Kidney epithelial cell (primary cell): ENCODE results near the gene SLC25A1. TPM values are rescaled to one million over a fixed set of nuclear protein-coding genes. Genes with fewer than 3 reads are reported as not detected.

Source experiments
- DNase-seq: peaks from one replicate; pipeline ENCODE4 v3.0.0-alpha.2; 2010; ENCODE audit warnings: low read depth
- H3K27me3 ChIP-seq: 2 replicates; pipeline ENCODE4 v1.6.0; 2011; ENCODE audit warnings: low read length; ENCODE audit not compliant: control insufficient read depth, insufficient read depth
- H3K36me3 ChIP-seq: 2 replicates; pipeline ENCODE4 v1.5.1; 2011; ENCODE audit warnings: low read length; ENCODE audit not compliant: control insufficient read depth, insufficient read depth
- H3K4me3 ChIP-seq: 2 replicates; pipeline ENCODE4 v1.5.1; 2011; ENCODE audit warnings: low read depth, mild to moderate bottlenecking, control low read depth, low read length
- CTCF ChIP-seq: IDR thresholded peaks from 2 replicates; pipeline ENCODE4 v1.5.1; 2011; ENCODE audit warnings: mild to moderate bottlenecking, moderate library complexity, low read length, control low read depth, inconsistent platforms; ENCODE audit not compliant: insufficient read depth, poor library complexity, severe bottlenecking
- total RNA-seq: library from RNA; depleted of rRNA; stranded (reverse); fragments of >200 nt; gene quantifications from 2 replicates; pipeline ENCODE4 v1.2.3, GENCODE V29; 2015

Gene SLC25A1
- total RNA-seq, 1 donor from 2014 or later = 82.7 TPM

GRCh38 chr22:19216579-19216978, 38.0 kb upstream of the SLC25A1 start:
- DNase-seq = no peak
- Histone ChIP-seq H3K27me3 (no peaks in the 10 kb centered on the region), H3K4me3 (no peak overlapping the region), H3K36me3 (no peaks in the 10 kb centered on the region)
- no peak for TF ChIP-seq CTCF

- no peak overlapping the region for H3K4me3 ChIP-seq
Measured at GRCh38 chr22:19215360-19215759, 36.8 kb upstream of the SLC25A1 start.

GRCh38 chr22:19214078-19214473, 35.5 kb upstream of the SLC25A1 start:
- no peak for DNase-seq
- Histone ChIP-seq H3K4me3 (no peak overlapping the region), H3K36me3 (peaks cover 3% of the 10 kb centered on the region), H3K27me3 (no peaks in the 10 kb centered on the region)
- TF ChIP-seq CTCF = no peak

More at GRCh38 chr22:19215360-19215759, 36.8 kb upstream of the SLC25A1 start:
- no peak for TF ChIP-seq CTCF
- DNase-seq = no peak
- Histone ChIP-seq H3K27me3 (no peaks in the 10 kb centered on the region), H3K36me3 (no peaks in the 10 kb centered on the region)

- H3K4me3 ChIP-seq = no peak overlapping the region
- no peaks in the 10 kb centered on the region for H3K27me3 ChIP-seq
- no peak for TF ChIP-seq CTCF
- H3K36me3 ChIP-seq = peaks cover 4% of the 10 kb centered on the region
- DNase-seq = no peak
Measured at GRCh38 chr22:19213442-19214077, 35.0 kb upstream of the SLC25A1 start.

GRCh38 chr22:19213001-19213400, 34.5 kb upstream of the SLC25A1 start:
- H3K27me3 ChIP-seq = no peaks in the 10 kb centered on the region
- peaks cover 4% of the 10 kb centered on the region for H3K36me3 ChIP-seq
- no peak for DNase-seq
- TF ChIP-seq CTCF = no peak
- H3K4me3 ChIP-seq = no peak overlapping the region

- H3K36me3 ChIP-seq = peaks cover 4% of the 10 kb centered on the region
- H3K4me3 ChIP-seq = no peak overlapping the region
- H3K27me3 ChIP-seq = no peaks in the 10 kb centered on the region
- no peak for DNase-seq
- no peak for TF ChIP-seq CTCF
Measured at GRCh38 chr22:19212302-19212870, 33.9 kb upstream of the SLC25A1 start.
